Mesenchymal stem cell (in vitro differentiated cells and primary cell): ENCODE measurements around the gene SORBS1.

Source experiments
- DNase-seq: peaks from one replicate; pipeline ENCODE4 v3.0.0-alpha.2; 2013
- H2AFZ ChIP-seq: one replicate; pipeline ENCODE4 v1.6.1; 2013; ENCODE audit warnings: low read depth, mild to moderate bottlenecking, control low read depth, inconsistent platforms, low read length, moderate library complexity
- H2AK5ac ChIP-seq: 2 replicates; pipeline ENCODE4 v1.6.1; 2013; ENCODE audit warnings: low read length, moderate library complexity, mild to moderate bottlenecking, inconsistent platforms; ENCODE audit not compliant: severe bottlenecking
- H2BK120ac ChIP-seq: one replicate; pipeline ENCODE4 v1.6.1; 2013; ENCODE audit warnings: low read depth, mild to moderate bottlenecking, inconsistent platforms, low read length, moderate library complexity
- H2BK12ac ChIP-seq, 2 experiments: one replicate each; pipeline ENCODE4 v1.6.1; 2013; ENCODE audit warnings: inconsistent platforms in 2 of 2, low read length in 2 of 2, mild to moderate bottlenecking in 2 of 2, moderate library complexity in 2 of 2, control low read depth in 1 of 2
- H2BK15ac ChIP-seq: one replicate; pipeline ENCODE4 v1.6.1; 2013; ENCODE audit warnings: mild to moderate bottlenecking, low read depth, inconsistent platforms; ENCODE audit not compliant: poor library complexity, severe bottlenecking
- H2BK5ac ChIP-seq: 2 replicates; pipeline ENCODE4 v1.6.1; 2013; ENCODE audit warnings: low read depth, mild to moderate bottlenecking, low read length, control low read depth, inconsistent platforms; ENCODE audit not compliant: poor library complexity, severe bottlenecking
- H3K14ac ChIP-seq, 2 experiments: one replicate each; pipeline ENCODE4 v1.6.1; 2013; ENCODE audit warnings: inconsistent platforms in 2 of 2, low read length in 2 of 2, control low read depth in 1 of 2, mild to moderate bottlenecking in 1 of 2, moderate library complexity in 1 of 2
- H3K18ac ChIP-seq, 2 experiments: one replicate each; pipeline ENCODE4 v1.6.1; 2013; ENCODE audit warnings: inconsistent platforms in 2 of 2, low read length in 2 of 2, control low read depth in 1 of 2, low read depth in 1 of 2, mild to moderate bottlenecking in 1 of 2
- H3K23ac ChIP-seq, 2 experiments: one replicate each; pipeline ENCODE4 v1.6.1; 2013; ENCODE audit warnings: inconsistent platforms in 2 of 2, low read length in 2 of 2, mild to moderate bottlenecking in 2 of 2, moderate library complexity in 2 of 2, control low read depth in 1 of 2
- H3K27ac ChIP-seq: 2 replicates; pipeline ENCODE4 v1.5.1; 2013; ENCODE audit warnings: mild to moderate bottlenecking, moderate library complexity, low read length, control low read depth, inconsistent platforms; ENCODE audit not compliant: poor library complexity, severe bottlenecking
- H3K27me3 ChIP-seq, 2 experiments: 2 replicates each; pipeline versions ENCODE4 v1.6.1 to v1.7.0; 2013; ENCODE audit warnings: low read length in 2 of 2, mild to moderate bottlenecking in 2 of 2, moderate library complexity in 2 of 2, control low read depth in 1 of 2, inconsistent platforms in 1 of 2; ENCODE audit not compliant: control insufficient read depth in 1 of 2, insufficient read depth in 1 of 2
- H3K36me3 ChIP-seq, 2 experiments: 2 replicates each; pipeline versions ENCODE4 v1.6.1 to v1.7.0; 2013; ENCODE audit warnings: low read length in 2 of 2, control low read depth in 1 of 2, inconsistent platforms in 1 of 2, low read depth in 1 of 2, mild to moderate bottlenecking in 1 of 2; ENCODE audit not compliant: insufficient read depth in 2 of 2, control insufficient read depth in 1 of 2
- H3K4ac ChIP-seq, 2 experiments: one replicate each; pipeline ENCODE4 v1.6.1; 2013; ENCODE audit warnings: inconsistent platforms in 2 of 2, low read length in 2 of 2, mild to moderate bottlenecking in 2 of 2, moderate library complexity in 2 of 2, control low read depth in 1 of 2, low read depth in 1 of 2
- H3K4me1 ChIP-seq: 2 replicates; pipeline ENCODE4 v1.6.1; 2013; ENCODE audit warnings: low read depth, low read length, control low read depth; ENCODE audit not compliant: control insufficient read depth, insufficient read depth
- H3K4me2 ChIP-seq: 2 replicates; pipeline ENCODE4 v1.6.1; 2013; ENCODE audit warnings: low read length, mild to moderate bottlenecking, inconsistent platforms; ENCODE audit not compliant: poor library complexity, severe bottlenecking
- H3K4me3 ChIP-seq, 2 experiments: 2 replicates each; pipeline versions ENCODE4 v1.5.1 to v1.7.0; 2013; ENCODE audit warnings: low read length in 2 of 2, mild to moderate bottlenecking in 2 of 2, control low read depth in 1 of 2, low read depth in 1 of 2; ENCODE audit not compliant: insufficient read depth in 1 of 2
- H3K79me1 ChIP-seq: replicated peaks from 2 replicates; pipeline ENCODE4 v1.6.1; 2013; ENCODE audit warnings: mild to moderate bottlenecking, control low read depth, low read length, inconsistent platforms; ENCODE audit not compliant: poor library complexity, severe bottlenecking
- H3K9ac ChIP-seq: 2 replicates; pipeline ENCODE4 v1.7.0; 2013; ENCODE audit warnings: mild to moderate bottlenecking, low read length, moderate library complexity
- H3K9me3 ChIP-seq: 2 replicates; pipeline ENCODE4 v1.7.0; 2013; ENCODE audit warnings: mild to moderate bottlenecking, low read length; ENCODE audit not compliant: control insufficient read depth
- H4K8ac ChIP-seq: one replicate; pipeline ENCODE4 v1.6.1; 2013; ENCODE audit warnings: inconsistent platforms, mild to moderate bottlenecking, low read length, moderate library complexity
- H4K91ac ChIP-seq: one replicate; pipeline ENCODE4 v1.6.1; 2013; ENCODE audit warnings: mild to moderate bottlenecking, low read length, inconsistent platforms
- WGBS: methylation state at CpG from one replicate; pipeline ENCODE4 v1.1.7; 2013; ENCODE audit warnings: mixed read lengths; 5-methylcytosine and 5-hydroxymethylcytosine counted together

Gene SORBS1

DNA sequence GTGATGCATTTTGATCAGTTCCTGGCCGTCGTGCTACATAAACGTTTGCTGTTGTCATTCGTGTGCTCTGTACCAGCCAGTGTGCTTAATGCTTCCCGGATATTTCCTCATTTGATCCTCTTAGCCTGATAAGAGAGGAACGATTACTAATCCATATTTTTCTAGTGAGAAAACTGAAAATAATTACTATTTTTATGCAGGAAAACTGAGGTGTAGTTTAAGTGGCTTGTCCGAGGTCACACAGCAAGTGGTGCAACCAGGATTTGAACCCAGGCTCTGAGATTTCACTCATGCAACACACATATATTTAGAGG lies 650 bp upstream of the SORBS1 start:
- no peak overlapping the region for H3K27ac ChIP-seq
- H2BK120ac ChIP-seq, result no peak overlapping the region
- no peak overlapping the region for H3K18ac ChIP-seq
- peak overlapping the region; percentile 85 for H3K9ac ChIP-seq
- no peak overlapping the region for H2AK5ac ChIP-seq
- no peak overlapping the region for H2BK5ac ChIP-seq
- no peaks in the 10 kb centered on the region for H3K36me3 ChIP-seq
- H3K14ac ChIP-seq, result no peak overlapping the region
- H3K27me3 ChIP-seq, result peaks cover 13 to 27% of the 10 kb centered on the region in 2 experiments
- no peak overlapping the region for H4K8ac ChIP-seq
- no peak overlapping the region for H4K91ac ChIP-seq
- H3K9me3 ChIP-seq, result no peaks in the 10 kb centered on the region
- no peak overlapping the region for H2BK15ac ChIP-seq
- no peak overlapping the region for H3K4ac ChIP-seq
- peaks cover 4% of the 10 kb centered on the region for H3K4me1 ChIP-seq
- 59% methylated on average over 5 of the region's 7 CpGs for WGBS
- H3K4me2 ChIP-seq, result peak overlapping the region; percentile 97
- DNase-seq, result no peak
- peak overlapping the region; percentile 90 for H2AFZ ChIP-seq
- peak overlapping the region in 1 of 2 experiments; percentile 75 for H3K4me3 ChIP-seq
- no peak overlapping the region for H2BK12ac ChIP-seq
- H3K79me1 ChIP-seq, result peaks cover 6% of the 10 kb centered on the region
- no peak overlapping the region for H3K23ac ChIP-seq

DNA sequence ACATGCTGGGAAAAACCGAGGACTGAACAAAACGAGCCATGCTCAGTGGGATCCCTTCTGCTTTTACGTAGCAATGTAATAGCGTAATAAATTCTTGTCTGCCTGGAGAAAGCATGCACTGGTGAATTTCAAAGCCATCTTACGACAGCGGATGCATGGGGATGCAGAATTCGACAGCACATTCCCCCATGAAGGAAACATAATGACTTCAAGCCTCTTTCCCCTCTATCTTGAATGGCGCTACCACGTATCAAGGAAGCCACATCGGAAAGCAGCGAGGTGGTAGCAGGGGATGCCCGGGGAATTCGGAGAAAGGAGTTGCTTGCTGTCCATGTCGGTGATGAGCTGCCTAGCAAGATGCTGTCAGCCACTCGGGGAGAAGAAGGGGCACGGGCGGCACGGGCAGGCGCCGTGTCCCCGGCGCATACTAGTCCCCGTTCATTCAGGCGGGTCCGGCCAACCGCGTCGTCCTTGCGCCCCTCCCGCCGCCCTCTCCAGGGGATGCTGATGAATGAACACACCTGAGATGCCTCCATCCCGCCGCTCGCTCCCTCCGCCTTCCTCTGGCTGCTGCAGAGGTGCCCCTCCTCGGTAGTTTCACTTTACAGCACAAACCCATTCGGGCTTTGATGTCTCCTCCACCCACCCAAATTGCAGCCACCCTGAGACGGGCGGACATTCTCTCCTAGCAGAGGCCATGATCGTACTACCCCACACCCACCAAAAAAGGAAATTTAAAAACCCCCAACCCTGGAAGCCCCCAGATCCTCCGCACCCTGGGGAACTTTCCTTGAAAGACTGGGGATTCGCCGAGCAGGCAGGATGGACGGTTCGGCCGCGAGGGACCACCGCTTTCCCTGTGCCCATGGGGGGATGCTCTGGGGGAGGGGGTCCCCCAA lies 644 bp downstream of the SORBS1 start:
- peak overlapping the region; percentile 88 for H3K9ac ChIP-seq
- H3K27me3 ChIP-seq, result peaks cover 13 to 29% of the 10 kb centered on the region in 2 experiments
- peak overlapping the region; percentile 36 for H4K8ac ChIP-seq
- no peak overlapping the region for H3K18ac ChIP-seq
- no peak overlapping the region for H4K91ac ChIP-seq
- H3K4me2 ChIP-seq, result peak overlapping the region; percentile 100
- H2AK5ac ChIP-seq, result no peak overlapping the region
- H3K14ac ChIP-seq, result peak overlapping the region in 1 of 2 experiments; percentile 58
- H2BK5ac ChIP-seq, result no peak overlapping the region
- DNase-seq, result peak; percentile 50
- peak overlapping the region; percentile 80 to 94 for H3K4me3 ChIP-seq
- no peak overlapping the region for H3K4ac ChIP-seq
- no peaks in the 10 kb centered on the region for H3K36me3 ChIP-seq
- no peak overlapping the region for H2BK12ac ChIP-seq
- peaks cover 6% of the 10 kb centered on the region for H3K79me1 ChIP-seq
- no peaks in the 10 kb centered on the region for H3K9me3 ChIP-seq
- WGBS, result under 1% methylated on average over 46 of the region's 48 CpGs
- H3K23ac ChIP-seq, result peak overlapping the region in 1 of 2 experiments; percentile 88
- no peak overlapping the region for H2BK15ac ChIP-seq
- H3K27ac ChIP-seq, result no peak overlapping the region
- H3K4me1 ChIP-seq, result peaks cover 4% of the 10 kb centered on the region
- no peak overlapping the region for H2BK120ac ChIP-seq
- H2AFZ ChIP-seq, result peak overlapping the region; percentile 54

DNA sequence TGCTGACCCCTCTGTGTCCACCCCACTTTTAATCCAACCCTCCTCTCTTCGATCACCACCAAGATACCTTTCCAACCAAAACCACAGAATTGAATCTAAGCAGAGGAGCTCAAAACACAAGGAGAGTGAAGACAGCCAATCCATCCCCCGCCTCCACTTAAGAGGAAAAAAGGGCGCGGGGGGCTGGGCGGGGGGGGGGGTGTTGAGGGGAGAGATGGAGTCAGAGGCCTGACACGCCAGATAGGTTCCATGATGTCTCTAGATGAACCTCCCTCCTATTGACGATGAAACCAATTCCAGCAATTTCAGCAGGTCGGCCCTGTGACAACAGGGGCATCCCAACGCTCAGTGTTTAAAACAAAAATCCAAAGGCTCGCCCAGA lies 1.3 kb downstream of the SORBS1 start:
- Histone ChIP-seq H2BK5ac (no peak overlapping the region), H3K9ac (peak overlapping the region; percentile 88), H3K79me1 (peaks cover 9% of the 10 kb centered on the region), H3K9me3 (no peaks in the 10 kb centered on the region), H3K18ac (no peak overlapping the region), H3K27me3 (peaks cover 13 to 29% of the 10 kb centered on the region in 2 experiments), H3K4me3 (peak overlapping the region in 1 of 2 experiments; percentile 94), H4K91ac (no peak overlapping the region), H2AK5ac (no peak overlapping the region), H2AFZ (no peak overlapping the region), H3K23ac (no peak overlapping the region), H3K4ac (no peak overlapping the region), H3K14ac (no peak overlapping the region), H4K8ac (no peak overlapping the region), H3K4me1 (peaks cover 4% of the 10 kb centered on the region), H2BK12ac (no peak overlapping the region), H3K4me2 (peak overlapping the region; percentile 100), H3K36me3 (no peaks in the 10 kb centered on the region), H2BK15ac (no peak overlapping the region), H2BK120ac (no peak overlapping the region), H3K27ac (no peak overlapping the region)
- no peak for DNase-seq
- 2% methylated on average over 4 of the region's 10 CpGs for WGBS

- Histone ChIP-seq H4K91ac (no peak overlapping the region), H3K9me3 (no peaks in the 10 kb centered on the region), H2BK15ac (no peak overlapping the region), H3K14ac (no peak overlapping the region), H2BK12ac (no peak overlapping the region), H3K18ac (no peak overlapping the region), H2AFZ (no peak overlapping the region), H2BK5ac (no peak overlapping the region), H3K4me3 (no peak overlapping the region), H3K79me1 (peaks cover 9% of the 10 kb centered on the region), H3K4ac (no peak overlapping the region), H3K4me1 (peaks cover 4% of the 10 kb centered on the region), H3K36me3 (no peaks in the 10 kb centered on the region), H3K27me3 (peaks cover 13 to 29% of the 10 kb centered on the region in 2 experiments), H2BK120ac (no peak overlapping the region), H3K9ac (no peak overlapping the region), H3K4me2 (no peak overlapping the region), H4K8ac (no peak overlapping the region), H3K23ac (no peak overlapping the region), H3K27ac (no peak overlapping the region), H2AK5ac (no peak overlapping the region)
- DNase-seq, result no peak
- WGBS, result 7% methylated on average over 4 of the region's 4 CpGs
Measured at GRCh38 chr10:95559471-95559870, 1.7 kb downstream of the SORBS1 start.
